RPMI8226 (cell line): ENCODE measurements around the gene DISP1.
"Not testable (repeated sequence)": the region's sequence is repeated elsewhere in the genome, so short reads cannot be mapped to it uniquely, and the experiment has no call there.

Source experiments
- DNase-seq: peaks from one replicate; pipeline ENCODE4 v3.0.0-alpha.2; 2015

DISP1 gene

DNA sequence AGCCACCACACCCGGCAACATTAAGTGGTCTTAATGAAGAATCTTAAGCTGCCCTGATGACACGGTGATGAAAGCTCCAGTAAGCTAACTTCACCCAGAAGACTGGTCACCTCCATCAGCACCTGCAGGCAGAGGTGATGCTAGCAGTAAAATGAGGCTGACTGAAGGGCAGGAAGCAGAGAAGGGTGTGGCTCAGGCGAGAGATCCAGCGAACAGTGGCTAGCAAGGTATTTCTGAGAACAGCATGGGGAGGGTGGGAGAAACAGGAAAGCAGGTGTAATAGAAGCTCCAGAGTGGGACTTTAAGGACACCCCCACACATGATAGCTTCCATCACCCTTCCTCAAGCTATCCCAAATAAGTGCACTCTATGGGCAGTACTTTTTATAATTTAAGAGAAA, 15.9 kb upstream of the DISP1 start:
- no peak for DNase-seq

DNA sequence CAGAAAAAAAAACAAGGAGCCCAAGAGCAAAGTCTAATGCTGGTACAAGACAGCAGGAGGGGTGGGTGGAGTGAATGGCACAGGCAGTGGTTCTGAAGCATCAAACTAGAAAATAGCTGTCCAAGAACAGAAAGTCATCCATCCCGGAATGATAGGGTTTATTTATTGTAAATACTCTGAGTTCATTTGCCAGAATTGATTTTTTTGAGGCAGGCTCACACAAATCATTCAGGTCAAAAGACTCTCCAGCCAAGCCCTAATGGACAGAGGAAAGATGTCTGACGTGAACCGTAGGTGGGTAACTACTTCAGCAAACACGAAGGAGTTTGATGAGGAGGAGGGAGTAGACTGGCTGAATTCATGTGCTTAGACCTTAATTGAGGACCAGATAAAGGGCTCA, 13.8 kb upstream of the DISP1 start:
- no peak for DNase-seq

DNA sequence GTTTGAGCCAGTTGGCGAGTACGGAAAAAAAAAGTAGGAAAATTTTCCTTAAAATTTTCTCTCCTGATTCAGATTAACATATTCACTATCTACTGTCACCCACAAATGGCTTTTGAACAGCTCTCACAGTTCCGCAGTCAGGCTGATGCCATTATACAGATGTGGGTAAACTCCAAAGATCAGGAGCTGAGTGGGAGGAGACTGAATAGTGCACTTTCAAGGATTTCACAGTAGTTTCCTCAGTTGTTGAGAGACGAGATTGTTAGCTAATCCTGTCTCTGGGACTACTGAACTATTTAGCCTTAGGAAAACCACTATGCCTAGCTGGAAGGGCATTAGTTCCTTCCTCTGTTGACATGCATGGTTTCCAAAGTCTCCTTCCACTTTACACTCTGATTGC, 3.2 kb upstream of the DISP1 start:
- DNase-seq, result no peak

DNA sequence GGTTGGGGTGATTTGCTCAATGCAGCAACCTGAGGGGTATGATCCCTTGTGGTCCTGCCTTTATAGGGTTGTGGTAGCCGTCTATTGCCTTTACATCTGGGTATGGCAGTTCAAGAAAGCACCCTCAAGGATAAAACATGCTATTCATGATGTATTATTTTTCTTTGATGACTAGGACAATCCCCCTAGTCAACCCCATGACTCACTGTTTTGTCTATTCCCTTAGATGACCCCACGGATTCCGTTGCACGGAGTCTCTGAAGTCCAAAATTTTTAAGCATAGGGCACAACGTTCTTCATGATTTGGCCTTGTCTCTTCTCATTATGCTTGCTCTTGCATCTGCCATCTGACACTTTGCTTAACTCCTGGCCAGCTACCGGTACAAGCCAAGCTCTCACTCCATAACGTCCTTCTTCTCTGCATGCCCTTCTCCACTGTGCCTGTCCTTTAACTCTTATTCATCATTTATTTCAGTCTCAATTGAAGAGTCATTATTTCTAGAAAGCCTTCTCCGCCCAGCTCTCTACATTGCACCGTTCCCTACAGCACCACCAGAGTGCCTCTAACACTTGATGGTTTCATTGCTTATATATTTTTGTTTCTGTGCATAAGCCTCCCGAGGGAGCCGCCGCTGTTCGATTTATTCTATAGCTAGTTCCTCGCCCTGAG, 838 bp upstream of the DISP1 start:
- no peak for DNase-seq

DNA sequence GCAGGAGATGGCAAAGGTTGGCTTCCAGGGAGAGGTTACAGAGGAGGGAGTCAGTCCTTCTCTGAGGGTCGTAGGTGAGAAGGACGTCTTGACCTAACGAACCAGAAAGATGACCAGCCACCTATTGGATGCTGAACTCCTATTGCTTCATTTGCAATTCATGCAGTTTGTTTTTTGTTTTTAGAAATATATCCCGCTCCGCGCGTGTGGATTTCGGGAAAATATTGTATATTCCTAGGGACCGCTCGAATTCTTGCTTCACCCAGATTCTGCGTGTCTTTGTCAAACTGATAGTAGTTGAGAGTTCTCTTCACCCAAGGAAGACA, 564 bp downstream of the DISP1 start:
- peak; percentile 14 for DNase-seq

DNA sequence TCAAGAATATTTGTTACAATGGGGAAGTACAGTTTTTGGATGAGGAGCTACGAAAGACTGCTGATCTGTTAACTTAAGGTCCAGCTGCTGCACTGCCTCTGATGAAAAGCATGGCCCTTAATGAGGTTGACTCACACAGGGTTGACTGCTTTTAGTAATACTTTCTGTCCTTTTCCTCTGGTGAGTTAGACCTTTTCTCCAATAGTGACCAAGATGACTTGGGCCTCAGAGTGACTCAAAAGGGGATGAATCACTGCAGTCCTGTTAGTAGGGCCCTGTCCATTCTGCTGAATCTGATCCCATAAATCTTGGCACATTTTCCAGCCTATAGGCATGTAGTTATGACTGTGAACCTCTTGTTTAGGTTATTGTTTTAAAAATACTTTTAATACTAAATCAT, 2.7 kb downstream of the DISP1 start:
- no peak for DNase-seq

DNA sequence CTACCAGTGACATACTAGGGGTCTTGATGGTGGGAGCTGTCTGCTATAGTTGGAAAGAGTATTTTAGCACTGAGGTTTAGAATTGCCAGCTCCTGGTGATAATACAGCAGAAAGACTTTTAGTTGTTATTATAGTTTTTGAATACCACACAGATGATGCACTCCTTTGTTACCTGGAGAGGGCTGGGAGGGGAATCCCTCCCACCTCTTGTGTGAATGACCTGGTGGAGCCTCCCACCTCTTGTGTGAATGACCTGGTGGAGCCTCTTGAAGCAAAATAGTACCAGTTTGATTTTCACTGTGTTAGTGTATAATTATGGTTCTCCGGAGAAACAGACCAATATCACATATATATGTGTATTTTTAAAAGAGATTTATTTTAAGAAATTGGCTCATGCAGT, 3.3 kb downstream of the DISP1 start:
- no peak for DNase-seq

DNA sequence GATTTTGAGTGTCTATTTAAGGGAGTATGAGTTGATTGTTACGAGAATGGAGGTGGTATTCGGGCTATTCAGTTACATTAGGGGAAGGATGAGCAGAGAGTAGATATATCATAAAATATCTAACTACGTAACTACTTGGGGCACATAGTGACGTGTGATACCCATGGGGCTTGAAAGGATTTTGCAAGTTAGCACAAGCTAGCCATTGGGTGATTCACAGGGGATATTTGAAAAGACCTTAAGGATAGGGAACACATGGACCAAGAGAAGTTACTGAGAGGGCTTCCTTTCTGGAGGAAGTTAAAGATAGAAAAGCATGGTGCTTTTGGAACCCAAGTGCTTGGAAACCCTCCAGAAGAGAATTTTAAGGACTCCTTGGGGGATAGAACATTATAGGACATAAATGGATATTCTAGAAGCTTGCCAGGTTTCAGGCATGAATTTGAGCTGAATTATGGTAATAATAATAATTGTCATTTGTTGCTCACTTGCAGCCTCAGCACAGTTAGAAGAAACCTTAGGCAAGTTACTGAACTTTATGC, 5.4 kb downstream of the DISP1 start:
- no peak for DNase-seq

DNA sequence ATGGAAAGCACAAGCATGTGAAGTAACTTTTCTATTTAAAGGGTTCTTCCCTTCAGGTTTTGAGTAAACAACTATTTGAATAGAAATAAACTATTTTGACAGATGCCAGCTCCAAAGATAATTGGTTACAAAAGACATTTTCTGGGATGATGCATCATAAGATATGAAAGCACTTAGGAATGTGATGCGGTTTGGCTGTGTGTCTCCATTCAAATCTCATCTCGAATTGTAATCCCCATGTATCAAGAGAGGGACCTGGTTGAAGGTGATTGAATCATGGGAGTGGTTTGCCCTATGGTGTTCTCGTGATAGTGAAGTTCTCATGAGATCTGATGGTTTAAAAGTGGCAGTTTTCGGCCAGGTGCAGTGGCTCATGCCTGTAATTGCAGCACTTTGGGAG, 6.4 kb downstream of the DISP1 start:
- no peak for DNase-seq

DNA sequence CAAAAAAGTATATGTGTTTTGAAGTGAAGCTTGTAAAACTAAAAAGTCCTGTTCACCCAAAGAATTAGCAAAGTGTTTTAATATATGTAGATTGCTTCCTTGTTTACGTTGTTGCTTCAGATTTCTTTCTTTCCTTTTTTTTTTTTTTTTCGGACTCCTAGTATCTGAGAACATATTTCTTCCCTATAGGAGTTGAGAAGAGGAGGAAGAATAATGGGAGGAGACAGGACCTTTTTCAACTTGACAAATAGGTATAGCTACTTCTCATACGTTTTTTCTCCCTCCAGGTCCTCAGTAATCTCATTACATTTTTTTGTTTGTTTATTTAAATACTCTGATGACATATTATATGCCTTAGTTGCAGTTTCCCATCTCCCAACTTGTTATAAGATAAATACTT, 8.9 kb downstream of the DISP1 start:
- DNase-seq, result no peak

DNA sequence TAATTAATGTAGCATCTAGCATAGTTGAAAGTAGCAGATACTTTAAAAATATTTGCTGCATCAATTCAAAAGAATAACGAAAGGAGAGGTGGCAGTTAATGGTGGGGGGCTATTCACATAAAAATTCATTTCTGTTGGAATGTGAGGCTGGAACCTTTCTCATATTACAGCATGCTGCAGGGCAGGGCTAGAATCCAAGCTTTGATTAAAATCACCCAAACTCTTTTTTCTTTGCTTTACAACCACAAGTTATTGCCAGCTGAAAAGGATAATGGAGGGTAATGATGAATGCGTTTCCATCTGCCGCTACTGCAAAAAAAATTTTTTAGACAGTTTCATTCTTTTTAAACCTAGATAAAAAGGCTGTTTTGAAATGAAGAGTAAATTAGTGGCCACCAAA, 9.8 kb downstream of the DISP1 start:
- DNase-seq, result no peak

DNA sequence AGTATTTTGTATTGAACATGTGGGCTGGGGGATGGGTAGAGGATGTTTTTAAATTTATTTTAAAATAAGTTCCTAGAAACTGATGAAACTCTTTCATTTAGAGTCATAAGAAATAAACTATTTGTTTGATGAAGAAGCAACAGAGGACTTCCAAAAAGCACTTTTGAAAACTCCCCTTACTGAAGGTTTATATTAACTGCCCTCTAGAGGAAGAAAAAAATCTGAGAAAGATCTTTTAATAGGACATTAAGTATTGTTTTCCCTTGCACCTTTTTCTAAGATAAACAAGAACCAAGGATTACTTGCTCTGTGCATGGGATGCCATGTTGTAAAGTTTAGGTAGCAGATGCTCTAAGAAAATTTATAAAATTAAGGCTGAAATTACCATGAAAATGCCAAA, 14.1 kb downstream of the DISP1 start:
- DNase-seq, result no peak

DNA sequence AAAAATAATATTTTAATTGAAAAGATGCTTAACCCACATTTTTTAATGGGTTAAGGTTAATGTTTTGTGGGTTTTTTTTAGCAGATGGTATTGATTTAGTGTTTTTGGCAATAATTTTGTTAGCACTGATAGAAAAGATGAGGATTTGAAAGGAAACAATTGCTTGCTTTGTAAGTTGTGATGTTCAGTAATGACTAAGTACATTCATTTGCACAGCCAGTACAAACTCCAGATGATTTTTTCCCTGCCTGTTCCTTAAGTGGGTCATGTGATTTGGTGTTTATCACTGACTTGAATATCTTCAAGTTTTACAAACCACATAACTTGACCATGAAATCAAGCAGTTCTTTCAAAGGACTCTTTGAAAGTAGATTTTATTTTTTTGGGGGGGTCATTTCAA, 15.0 kb downstream of the DISP1 start:
- DNase-seq, result no peak

DNA sequence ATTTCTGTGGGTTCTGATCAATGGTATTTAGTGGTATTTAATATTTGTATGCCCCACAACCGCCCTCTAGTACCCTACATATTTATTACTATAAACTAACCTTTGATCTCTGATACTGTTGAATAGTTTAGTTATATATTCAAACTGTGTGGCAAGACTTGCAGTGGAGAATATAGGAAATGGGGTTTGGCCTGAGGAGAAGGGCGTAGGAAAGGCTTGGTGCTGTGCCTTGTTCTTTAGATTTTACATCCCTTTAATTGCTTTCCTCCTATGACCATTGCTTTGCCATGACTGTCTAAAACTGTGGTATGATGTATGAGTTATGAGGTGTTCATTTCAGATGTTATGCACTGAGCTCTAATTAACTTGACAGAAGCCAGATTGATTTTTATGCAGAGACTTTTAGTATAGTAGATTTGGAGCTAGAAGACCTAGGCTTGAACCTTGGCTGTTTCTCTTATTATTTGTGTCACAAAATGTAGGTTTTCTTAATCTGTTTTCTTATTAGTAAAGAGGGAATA, 18.6 kb downstream of the DISP1 start:
- DNase-seq, result no peak

DNA sequence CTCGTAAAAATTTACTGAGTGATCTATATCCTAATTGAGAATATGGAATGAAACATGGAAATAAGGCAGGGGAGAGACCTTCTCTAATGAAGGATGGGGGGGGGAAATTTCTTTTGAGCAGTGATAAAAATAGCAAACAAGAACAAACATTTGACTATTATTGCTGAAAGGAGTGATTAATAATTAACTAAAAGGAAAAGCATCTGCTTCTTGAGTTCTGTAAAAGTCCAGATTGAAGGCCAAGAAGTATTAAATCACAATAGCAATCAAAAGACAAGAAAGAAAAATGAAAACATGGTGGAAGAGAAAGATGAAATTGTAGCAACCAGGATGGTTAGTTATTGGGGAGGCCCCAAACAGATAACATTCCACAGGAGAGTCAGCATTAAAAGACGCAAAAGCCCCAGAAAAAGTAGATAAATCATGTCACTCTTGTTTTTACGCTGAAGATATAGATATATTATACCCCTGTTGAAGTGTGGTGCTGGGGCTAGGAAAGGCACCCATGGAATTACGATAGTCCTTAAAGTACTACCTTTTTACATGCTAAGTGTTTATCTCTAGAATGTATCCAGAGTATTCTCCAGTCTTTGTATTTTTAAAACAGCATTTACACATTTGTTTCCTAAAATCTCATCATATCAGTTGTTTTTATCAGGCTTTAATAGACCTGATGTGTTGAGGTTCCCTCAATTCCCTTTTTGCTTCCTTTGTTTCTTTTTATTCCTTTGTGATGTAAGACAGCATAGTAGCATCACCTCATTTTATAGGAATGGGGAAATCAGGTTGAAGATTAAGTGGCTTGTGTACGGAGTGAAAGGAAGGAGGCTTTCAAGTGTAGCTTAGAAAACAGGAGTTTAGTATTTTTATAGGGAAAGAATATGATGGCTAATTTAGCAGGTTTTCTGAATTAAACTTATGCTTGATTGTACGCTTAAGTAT, 28.9 kb downstream of the DISP1 start:
- DNase-seq, result no peak

DNA sequence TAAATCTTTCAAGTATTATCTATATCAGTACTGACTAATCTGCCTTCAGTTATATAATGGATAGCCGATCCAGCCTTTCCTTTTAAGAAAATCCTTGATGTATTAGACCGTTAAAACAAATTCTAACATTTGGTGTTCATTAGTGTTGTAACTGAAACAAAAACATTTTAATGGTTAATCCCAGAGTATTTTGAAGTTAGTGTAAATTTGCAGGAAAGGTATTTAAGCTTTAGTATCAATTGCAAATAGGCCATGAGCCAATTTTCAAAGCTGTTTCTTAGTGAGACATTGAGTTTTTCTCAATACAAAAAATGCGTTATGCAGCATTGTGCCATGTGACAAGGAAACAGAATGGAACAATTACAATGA, 29.6 kb downstream of the DISP1 start:
- no peak for DNase-seq

DNA sequence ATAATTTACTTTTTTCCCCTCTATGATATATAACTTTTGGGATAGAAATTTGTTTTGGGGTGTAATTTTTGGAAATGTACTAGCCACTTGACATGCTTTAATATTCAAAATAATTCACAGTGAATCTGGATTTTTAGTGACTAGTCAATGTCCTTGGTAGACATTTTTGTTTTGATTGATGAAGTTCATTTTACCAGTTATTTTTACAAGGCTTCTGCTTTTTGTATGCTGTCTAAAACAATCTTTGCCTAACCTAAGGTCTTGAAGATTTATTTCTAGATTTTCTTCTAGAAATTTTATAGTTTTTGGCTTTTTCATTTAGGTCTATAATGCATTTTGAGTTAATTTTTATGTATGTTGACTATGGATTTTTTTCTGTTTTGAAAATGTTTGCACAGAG, 30.9 kb downstream of the DISP1 start:
- DNase-seq, result no peak

DNA sequence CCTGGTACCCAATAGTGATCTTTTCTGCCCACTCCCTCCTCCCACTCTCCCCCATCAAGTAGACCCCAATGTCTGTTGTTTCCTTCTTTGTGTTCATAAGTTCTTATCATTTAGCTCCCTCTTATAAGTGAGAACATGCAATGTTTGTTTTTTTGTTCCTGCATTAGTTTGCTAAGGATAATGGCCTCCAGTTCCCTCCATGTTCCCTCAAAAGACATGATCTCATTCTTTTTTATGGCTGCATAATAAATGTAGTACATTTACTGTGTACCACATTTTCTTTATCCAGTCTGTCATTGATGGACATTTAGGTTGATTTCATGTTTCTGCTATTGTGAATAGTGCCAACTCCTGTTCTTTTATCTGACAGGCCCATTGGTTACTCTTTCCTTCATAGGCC, 35.7 kb downstream of the DISP1 start:
- DNase-seq, result not testable (repeated sequence)

DNA sequence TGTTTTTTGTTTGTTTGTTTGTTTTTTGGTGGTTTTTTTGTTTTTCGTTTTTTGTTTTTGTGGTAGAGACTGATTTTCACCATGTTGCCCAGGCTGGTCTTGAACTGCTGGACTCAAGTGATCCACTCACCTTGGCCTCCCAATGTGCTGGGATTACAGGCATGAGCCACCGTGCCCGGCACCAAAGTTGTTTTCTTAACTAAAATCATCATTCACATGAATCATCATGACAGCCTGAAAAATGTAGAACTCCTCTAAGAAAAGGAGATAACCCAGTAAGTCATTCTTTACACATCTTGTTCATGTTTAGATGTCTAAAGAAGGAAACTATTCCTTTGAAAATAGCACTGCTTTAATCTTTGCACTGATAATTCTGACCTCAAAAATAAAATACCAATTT, 37.5 kb downstream of the DISP1 start:
- no peak for DNase-seq

DNA sequence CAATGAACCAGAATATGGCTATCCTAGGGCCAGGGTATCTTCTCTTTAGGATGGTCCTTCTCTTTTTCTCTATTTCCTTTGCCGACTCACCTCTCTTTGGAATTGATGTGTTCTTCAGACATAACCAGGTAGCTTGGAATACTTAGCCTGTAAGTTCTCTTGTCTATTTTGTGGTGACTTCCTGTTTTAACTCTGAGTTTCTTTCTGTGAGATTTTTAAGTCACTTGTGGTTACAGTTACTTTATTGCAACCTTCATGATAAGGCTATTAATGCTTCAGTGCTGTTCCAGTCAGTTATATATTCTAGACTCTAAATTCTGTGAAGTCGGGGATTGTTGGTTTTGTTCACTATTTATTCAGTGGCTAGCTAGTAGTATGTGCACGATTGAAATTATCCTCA, 46.2 kb downstream of the DISP1 start:
- DNase-seq, result no peak
